Thymus (tissue), 11 donors: Measurements from ENCODE around the gene CHRNB2. TPM values are rescaled to one million over a fixed set of nuclear protein-coding genes. Genes with fewer than 3 reads are reported as not detected.

ENCODE experiments used
- DNase-seq, 9 donors: peaks; one replicate each; pipeline ENCODE4 v3.0.0-alpha.2; 2013; ENCODE audit warnings: low spot score in 9 of 9, low read depth in 6 of 9, missing footprints in 1 of 9
- H3K27ac ChIP-seq, 2 donors: one replicate each; pipeline ENCODE4 v1.5.1; 2013; ENCODE audit warnings: control low read depth in 1 of 2, low read depth in 1 of 2, low read length in 1 of 2, mild to moderate bottlenecking in 1 of 2, moderate library complexity in 1 of 2
- H3K27me3 ChIP-seq, 2 donors: one replicate each; pipeline ENCODE4 v1.5.1; 2013; ENCODE audit warnings: low read length in 1 of 2; ENCODE audit not compliant: control insufficient read depth in 2 of 2, insufficient read depth in 1 of 2
- H3K36me3 ChIP-seq, 2 donors: one replicate each; pipeline ENCODE4 v1.5.1; 2013; ENCODE audit warnings: low read length in 1 of 2, mild to moderate bottlenecking in 1 of 2, moderate library complexity in 1 of 2; ENCODE audit not compliant: control insufficient read depth in 2 of 2, insufficient read depth in 2 of 2
- H3K4me1 ChIP-seq, 2 donors: one replicate each; pipeline ENCODE4 v1.5.1; 2013; ENCODE audit warnings: low read length in 2 of 2; ENCODE audit not compliant: control insufficient read depth in 2 of 2, insufficient read depth in 2 of 2
- H3K4me3 ChIP-seq, 2 donors: one replicate each; pipeline ENCODE4 v1.5.1; 2013; ENCODE audit warnings: low read length in 2 of 2, control low read depth in 1 of 2, mild to moderate bottlenecking in 1 of 2
- H3K9me3 ChIP-seq, 2 donors: one replicate each; pipeline ENCODE4 v1.5.1; 2013; ENCODE audit warnings: low read length in 1 of 2, mild to moderate bottlenecking in 1 of 2; ENCODE audit not compliant: control insufficient read depth in 2 of 2, insufficient read depth in 1 of 2
- WGBS: extraction: QIAGEN DNeasy Blood & Tissue Kit; methylation state at CpG from one replicate; pipeline ENCODE4 v1.1.7; 2013; 5-methylcytosine and 5-hydroxymethylcytosine counted together
- polyA plus RNA-seq: library from polyadenylated mRNA; stranded (reverse); fragments of 200-250 nt; gene quantifications from one replicate; pipeline ENCODE4 v1.2.3, GENCODE V29; 2013
- total RNA-seq: library from RNA; stranded (reverse); fragments of 120-200 nt; gene quantifications from one replicate; pipeline ENCODE4 v1.2.4, GENCODE V29; 2013
- donor health status: healthy.

CHRNB2 gene
- total and polyA plus RNA-seq, 2 donors = 0.05 to 0.21 TPM

DNA sequence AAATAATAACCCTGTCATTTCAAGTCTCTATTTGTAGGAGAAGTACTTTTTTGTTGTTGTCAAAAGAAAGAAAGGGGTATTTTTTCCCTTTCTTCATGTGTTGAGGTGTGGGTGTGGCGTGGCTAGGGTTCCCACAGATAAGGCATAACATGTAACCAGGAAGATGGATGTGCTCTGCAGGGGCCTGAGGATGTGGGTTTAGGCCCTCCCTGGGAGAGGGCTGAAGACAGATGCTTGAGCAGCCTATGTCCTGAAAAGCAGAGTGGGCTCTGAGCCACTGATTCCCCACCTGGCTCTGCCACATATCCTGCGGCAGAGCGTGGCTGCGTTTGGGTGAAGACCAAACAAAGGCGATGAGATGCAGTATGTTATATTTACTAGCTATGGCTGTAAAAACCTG, 54.3 kb downstream of the CHRNB2 start:
- H3K9me3 ChIP-seq = no peaks in the 10 kb centered on the region
- H3K36me3 ChIP-seq = peaks cover 0 to 21% of the 10 kb centered on the region in 2 donors
- H3K4me1 ChIP-seq = peaks cover 7 to 16% of the 10 kb centered on the region in 2 donors
- no peak for DNase-seq
- no peak overlapping the region for H3K4me3 ChIP-seq
- H3K27ac ChIP-seq = peak overlapping the region in 1 of 2 donors; percentile 51
- no peaks in the 10 kb centered on the region for H3K27me3 ChIP-seq
- 69% methylated on average over 5 of the region's 5 CpGs for WGBS

DNA sequence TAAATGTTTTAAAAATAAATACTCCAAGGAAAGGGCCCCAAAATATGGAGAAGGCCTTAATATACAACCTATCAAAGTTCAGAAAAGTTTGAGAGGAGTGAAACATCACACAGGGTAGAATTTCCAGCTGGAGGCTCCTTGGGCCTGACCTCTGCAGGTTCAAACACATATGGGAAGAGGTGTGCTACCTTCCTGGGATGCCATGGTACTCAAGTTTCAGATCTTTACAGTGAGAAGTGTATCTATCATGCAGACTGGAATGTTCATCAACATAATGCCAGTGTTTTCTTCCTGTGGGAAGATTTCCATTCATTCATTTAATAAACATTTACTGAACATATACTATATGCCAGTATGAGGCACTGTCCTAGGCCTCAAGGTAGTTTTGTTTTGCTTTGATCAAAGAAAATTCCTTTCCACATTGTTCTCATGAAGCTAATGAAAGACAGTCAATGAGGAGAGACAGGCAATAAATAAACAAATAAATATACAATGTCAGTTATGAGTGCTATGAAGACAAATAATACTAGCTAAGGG, 55.0 kb downstream of the CHRNB2 start:
- Histone ChIP-seq H3K4me3 (no peak overlapping the region), H3K9me3 (no peaks in the 10 kb centered on the region), H3K4me1 (peaks cover 9 to 19% of the 10 kb centered on the region in 2 donors), H3K27ac (no peak overlapping the region), H3K27me3 (no peaks in the 10 kb centered on the region), H3K36me3 (peaks cover 0 to 21% of the 10 kb centered on the region in 2 donors)
- DNase-seq = no peak

GRCh38 chr1:154623358-154623757, 55.8 kb downstream of the CHRNB2 start:
- WGBS = 79% methylated on average over 3 of the region's 3 CpGs
- no peak for DNase-seq
- H3K4me3 ChIP-seq = no peak overlapping the region
- H3K36me3 ChIP-seq = peaks cover 0 to 20% of the 10 kb centered on the region in 2 donors
- H3K27me3 ChIP-seq = no peaks in the 10 kb centered on the region
- H3K9me3 ChIP-seq = no peaks in the 10 kb centered on the region
- H3K4me1 ChIP-seq = peaks cover 9 to 21% of the 10 kb centered on the region in 2 donors
- H3K27ac ChIP-seq = no peak overlapping the region

DNA sequence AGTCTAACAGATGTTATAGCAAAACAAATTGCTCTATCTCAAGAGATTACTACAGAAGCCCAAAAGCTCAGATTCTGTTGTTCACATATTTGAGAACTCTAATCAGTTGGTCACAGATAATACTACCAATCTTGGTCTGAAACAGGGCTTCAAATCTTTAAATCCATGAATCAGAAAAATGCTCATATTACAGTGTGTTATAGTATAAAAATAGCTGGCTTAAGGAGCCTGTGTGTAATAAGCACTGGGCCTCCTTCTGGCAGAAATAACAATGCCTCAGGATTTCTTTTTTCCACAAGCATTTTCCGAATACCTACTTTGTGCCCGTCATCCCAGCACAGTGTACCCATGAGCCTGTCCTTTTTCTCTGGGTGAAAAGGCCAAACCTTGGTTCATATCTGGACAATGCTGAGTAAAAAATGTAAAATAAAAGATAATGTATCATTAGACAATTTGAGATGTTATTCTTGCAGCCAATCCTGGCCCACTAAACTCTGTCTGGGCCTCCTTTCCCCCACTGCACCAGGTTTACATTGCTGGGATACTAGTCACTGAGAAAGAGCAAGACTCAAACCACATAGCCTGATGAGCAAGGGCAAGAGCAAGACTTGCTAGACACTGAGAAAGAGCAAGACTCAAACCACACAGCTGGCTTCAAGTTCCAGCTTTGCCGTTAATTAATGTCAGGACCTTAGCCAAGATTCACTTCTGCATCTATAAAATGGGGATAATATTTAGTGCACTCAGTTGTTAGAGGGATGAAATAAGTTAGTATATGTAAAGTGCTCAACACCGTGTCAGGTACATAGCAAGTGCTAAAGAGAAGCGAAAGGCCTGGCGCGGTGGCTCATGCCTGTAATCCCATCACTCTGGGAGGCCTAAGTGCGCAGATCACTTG, 57.4 kb downstream of the CHRNB2 start:
- H3K4me3 ChIP-seq = no peak overlapping the region
- no peak for DNase-seq
- 96% methylated on average over 8 of the region's 8 CpGs for WGBS
- H3K36me3 ChIP-seq = peaks cover 0 to 13% of the 10 kb centered on the region in 2 donors
- H3K4me1 ChIP-seq = peaks cover 9 to 21% of the 10 kb centered on the region in 2 donors
- no peak overlapping the region for H3K27ac ChIP-seq
- peaks cover 0 to 3% of the 10 kb centered on the region in 2 donors for H3K9me3 ChIP-seq
- no peaks in the 10 kb centered on the region for H3K27me3 ChIP-seq

GRCh38 chr1:154626456-154627256, 59.1 kb downstream of the CHRNB2 start:
- Histone ChIP-seq H3K27ac (peak overlapping the region; percentile 76 to 90), H3K27me3 (peaks cover 0 to 2% of the 10 kb centered on the region in 2 donors), H3K4me3 (peak overlapping the region; percentile 89 to 97), H3K4me1 (peaks cover 9 to 19% of the 10 kb centered on the region in 2 donors), H3K9me3 (peaks cover 0 to 3% of the 10 kb centered on the region in 2 donors), H3K36me3 (peaks cover 0 to 13% of the 10 kb centered on the region in 2 donors)
- peak in 6 of 9 donors; percentile 4 to 69 (median 29) for DNase-seq
- WGBS = 30% methylated on average over 10 of the region's 10 CpGs

DNA sequence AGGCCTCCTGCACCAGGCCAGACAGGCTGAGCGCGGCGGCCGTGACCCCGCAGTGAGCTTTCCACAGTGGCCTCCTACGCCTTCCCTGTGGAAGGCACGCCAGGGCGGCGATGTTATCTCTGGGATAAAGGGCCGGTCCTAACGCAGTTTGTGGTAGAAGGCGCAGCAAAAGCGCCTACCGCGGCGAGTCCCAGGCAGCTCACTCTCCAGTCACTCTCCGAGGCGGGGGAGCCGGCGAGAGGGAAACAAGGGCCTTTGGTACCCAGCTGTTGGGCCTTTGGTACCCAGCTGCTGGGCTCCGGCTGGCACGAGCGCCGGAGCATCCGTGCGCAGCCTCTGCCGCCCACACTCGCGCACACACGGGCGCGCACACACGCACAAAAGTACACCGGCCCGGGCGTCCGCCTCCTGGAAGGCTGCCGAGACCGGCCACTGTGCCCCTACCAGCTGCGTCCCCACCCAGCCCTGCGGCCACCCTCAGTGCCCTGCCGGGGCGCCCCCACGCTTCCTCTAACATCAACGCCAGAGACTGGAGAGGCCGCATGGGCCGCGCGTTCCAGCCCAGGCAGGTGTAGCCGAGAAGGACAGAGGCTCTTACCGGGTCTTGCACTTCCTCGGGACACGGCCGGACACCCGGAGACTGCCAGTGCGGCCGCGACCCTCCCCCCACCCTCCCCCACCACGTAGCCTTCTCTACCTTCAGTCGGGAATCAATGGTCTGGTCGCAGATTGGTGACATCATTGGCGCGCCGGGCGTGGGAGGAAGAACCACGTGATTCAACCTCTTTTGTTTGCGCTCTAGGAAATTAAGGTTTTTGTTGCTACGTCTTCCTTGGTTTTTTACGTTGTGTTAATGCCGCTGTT, 59.9 kb downstream of the CHRNB2 start:
- Histone ChIP-seq H3K27ac (peak overlapping the region; percentile 84 to 90), H3K4me1 (peaks cover 9 to 15% of the 10 kb centered on the region in 2 donors), H3K36me3 (peaks cover 0 to 5% of the 10 kb centered on the region in 2 donors), H3K4me3 (peak overlapping the region; percentile 89 to 97), H3K9me3 (peaks cover 0 to 3% of the 10 kb centered on the region in 2 donors), H3K27me3 (peaks cover 0 to 2% of the 10 kb centered on the region in 2 donors)
- DNase-seq = peak; percentile 77 to 96 (median 87)
- WGBS = under 1% methylated on average over 70 of the region's 70 CpGs

- 34% methylated on average over 5 of the region's 5 CpGs for WGBS
These were observed 60.5 kb downstream of the CHRNB2 start for GRCh38 chr1:154628121-154628405.

GRCh38 chr1:154629061-154629674, 61.6 kb downstream of the CHRNB2 start:
- 86% methylated on average over 1 of the region's 1 CpG for WGBS
- H3K9me3 ChIP-seq = peaks cover 0 to 3% of the 10 kb centered on the region in 2 donors
- H3K27me3 ChIP-seq = peaks cover 0 to 5% of the 10 kb centered on the region in 2 donors
- DNase-seq = no peak
- peaks cover 9 to 15% of the 10 kb centered on the region in 2 donors for H3K4me1 ChIP-seq
- H3K4me3 ChIP-seq = no peak overlapping the region
- no peak overlapping the region for H3K27ac ChIP-seq
- no peaks in the 10 kb centered on the region for H3K36me3 ChIP-seq

More at GRCh38 chr1:154628121-154628405, 60.5 kb downstream of the CHRNB2 start:
- H3K27ac ChIP-seq = peak overlapping the region; percentile 84 to 90
- DNase-seq = no peak
- H3K36me3 ChIP-seq = peaks cover 0 to 4% of the 10 kb centered on the region in 2 donors
- peaks cover 0 to 4% of the 10 kb centered on the region in 2 donors for H3K27me3 ChIP-seq
- peaks cover 0 to 3% of the 10 kb centered on the region in 2 donors for H3K9me3 ChIP-seq
- H3K4me1 ChIP-seq = peaks cover 9 to 15% of the 10 kb centered on the region in 2 donors
- H3K4me3 ChIP-seq = peak overlapping the region; percentile 89 to 97
